H1 (cell line): ENCODE measurements around the gene PLEKHN1.
A peak's percentile ranks its signal among the peaks of the same experiment; 100 is the strongest.

Experiments used
- EZH2 ChIP-seq: fragments of 200-600 bp; sonication (generic); IDR thresholded peaks from 2 replicates; pipeline ENCODE4 v1.7.1; 2012; ENCODE audit warnings: low read depth, mild to moderate bottlenecking, moderate library complexity, low read length, inconsistent platforms; ENCODE audit not compliant: severe bottlenecking
- JUN ChIP-seq: IDR thresholded peaks from 2 replicates; pipeline ENCODE4 v1.6.1; 2011; ENCODE audit warnings: low read depth, mild to moderate bottlenecking, improper control_type of control experiment, low read length
- POLR2A ChIP-seq, 2 experiments: IDR thresholded peaks; 1 replicate in 1 of 2; 2 replicates in 1 of 2; pipeline ENCODE4 v1.6.1; 2011; ENCODE audit warnings: low read depth in 2 of 2, low read length in 2 of 2, mild to moderate bottlenecking in 2 of 2; ENCODE audit errors: control extremely low read depth in 1 of 2
- RBBP5 ChIP-seq: IDR thresholded peaks from 2 replicates; pipeline ENCODE4 v1.7.1; 2012; ENCODE audit warnings: low read depth, mild to moderate bottlenecking, inconsistent platforms, low read length, moderate library complexity, borderline replicate concordance
- SP1 ChIP-seq: IDR thresholded peaks from 2 replicates; pipeline ENCODE4 v1.6.1; 2011; ENCODE audit warnings: low read depth, low read length
- TAF1 ChIP-seq: IDR thresholded peaks from 2 replicates; pipeline ENCODE4 v1.6.1; 2011; ENCODE audit warnings: mild to moderate bottlenecking, low read depth, low read length
- TF ChIP-seq, protein P1 (sequence below), 3 experiments: IDR thresholded peaks; 1 replicate in 2 of 3; 2 replicates in 1 of 3; pipeline versions ENCODE4 v1.5.1 to v1.6.1; 2011; ENCODE audit warnings: low read length in 3 of 3, mild to moderate bottlenecking in 3 of 3, inconsistent platforms in 2 of 3, low read depth in 1 of 3, moderate library complexity in 1 of 3; ENCODE audit not compliant: insufficient read depth in 1 of 3; ENCODE audit errors: control extremely low read depth in 1 of 3
- TF ChIP-seq, protein P2 (sequence below): IDR thresholded peaks from 2 replicates; pipeline ENCODE4 v1.6.1; 2012; ENCODE audit warnings: inconsistent platforms

- TF ChIP-seq TAF1 = 0 out of 2 replicates have a peak, but pooled peaks have one; percentile 6
- TF ChIP-seq, protein P1, sequence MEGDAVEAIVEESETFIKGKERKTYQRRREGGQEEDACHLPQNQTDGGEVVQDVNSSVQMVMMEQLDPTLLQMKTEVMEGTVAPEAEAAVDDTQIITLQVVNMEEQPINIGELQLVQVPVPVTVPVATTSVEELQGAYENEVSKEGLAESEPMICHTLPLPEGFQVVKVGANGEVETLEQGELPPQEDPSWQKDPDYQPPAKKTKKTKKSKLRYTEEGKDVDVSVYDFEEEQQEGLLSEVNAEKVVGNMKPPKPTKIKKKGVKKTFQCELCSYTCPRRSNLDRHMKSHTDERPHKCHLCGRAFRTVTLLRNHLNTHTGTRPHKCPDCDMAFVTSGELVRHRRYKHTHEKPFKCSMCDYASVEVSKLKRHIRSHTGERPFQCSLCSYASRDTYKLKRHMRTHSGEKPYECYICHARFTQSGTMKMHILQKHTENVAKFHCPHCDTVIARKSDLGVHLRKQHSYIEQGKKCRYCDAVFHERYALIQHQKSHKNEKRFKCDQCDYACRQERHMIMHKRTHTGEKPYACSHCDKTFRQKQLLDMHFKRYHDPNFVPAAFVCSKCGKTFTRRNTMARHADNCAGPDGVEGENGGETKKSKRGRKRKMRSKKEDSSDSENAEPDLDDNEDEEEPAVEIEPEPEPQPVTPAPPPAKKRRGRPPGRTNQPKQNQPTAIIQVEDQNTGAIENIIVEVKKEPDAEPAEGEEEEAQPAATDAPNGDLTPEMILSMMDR (IDR thresholded peaks at IDR 0.05; ENCODE audit: control extremely low read depth in 1 of 3, insufficient read depth in 1 of 3, low read depth in 1 of 3, low read length in 3 of 3) = no peak
- TF ChIP-seq EZH2 = no peak
- TF ChIP-seq, protein P2, sequence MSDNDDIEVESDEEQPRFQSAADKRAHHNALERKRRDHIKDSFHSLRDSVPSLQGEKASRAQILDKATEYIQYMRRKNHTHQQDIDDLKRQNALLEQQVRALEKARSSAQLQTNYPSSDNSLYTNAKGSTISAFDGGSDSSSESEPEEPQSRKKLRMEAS = no peak
- TF ChIP-seq POLR2A (IDR thresholded peaks at IDR 0.05; ENCODE audit: control extremely low read depth in 1 of 2, low read depth in 2 of 2, low read length in 2 of 2) = no peak
- no peak for TF ChIP-seq SP1
- TF ChIP-seq RBBP5 = no peak
- no peak for TF ChIP-seq JUN
Observed at GRCh38 chr1:1020415-1021009, 54.2 kb downstream of the PLEKHN1 start.
